Measurements from ENCODE around the gene NCK2.
A peak's percentile ranks its signal among the peaks of the same experiment; 100 is the strongest.

Gene NCK2

GRCh38 chr2:105796131-105796638 lies 51.5 kb downstream of the NCK2 start:
- no peak for DNase-seq

- DNase-seq: no peak
These were observed 52.1 kb downstream of the NCK2 start for GRCh38 chr2:105796791-105797190.

- DNase-seq: no peak
These were observed 52.6 kb downstream of the NCK2 start for GRCh38 chr2:105797298-105797819.

- DNase-seq: no peak
These were observed 53.9 kb downstream of the NCK2 start for GRCh38 chr2:105798595-105798994.

GRCh38 chr2:105800036-105800713 lies 55.5 kb downstream of the NCK2 start:
- no peak for DNase-seq

GRCh38 chr2:105800953-105801635 lies 56.4 kb downstream of the NCK2 start:
- no peak for DNase-seq

GRCh38 chr2:105801961-105802360 lies 57.2 kb downstream of the NCK2 start:
- DNase-seq: no peak

GRCh38 chr2:105802587-105802986 lies 57.9 kb downstream of the NCK2 start:
- DNase-seq: no peak

GRCh38 chr2:105803337-105803736 lies 58.6 kb downstream of the NCK2 start:
- no peak for DNase-seq

GRCh38 chr2:105803773-105804172 lies 59.1 kb downstream of the NCK2 start:
- DNase-seq: no peak

GRCh38 chr2:105804266-105804665 lies 59.6 kb downstream of the NCK2 start:
- peak; percentile 53 for DNase-seq

- no peak for DNase-seq
These were observed 62.3 kb downstream of the NCK2 start for GRCh38 chr2:105806996-105807395.

GRCh38 chr2:105808423-105809096 lies 63.8 kb downstream of the NCK2 start:
- no peak for DNase-seq

- no peak for DNase-seq
These were observed 64.4 kb downstream of the NCK2 start for GRCh38 chr2:105809097-105809473.

- no peak for DNase-seq
These were observed 65.0 kb downstream of the NCK2 start for GRCh38 chr2:105809723-105810122.

- DNase-seq: no peak
These were observed 67.7 kb downstream of the NCK2 start for GRCh38 chr2:105812180-105813044.

GRCh38 chr2:105813045-105813315 lies 68.3 kb downstream of the NCK2 start:
- DNase-seq: no peak

GRCh38 chr2:105813405-105813804 lies 68.7 kb downstream of the NCK2 start:
- DNase-seq: no peak

GRCh38 chr2:105814291-105814940 lies 69.7 kb downstream of the NCK2 start:
- no peak for DNase-seq

GRCh38 chr2:105815401-105815800 lies 70.7 kb downstream of the NCK2 start:
- no peak for DNase-seq

- DNase-seq: no peak
These were observed 75.4 kb downstream of the NCK2 start for GRCh38 chr2:105820151-105820550.

GRCh38 chr2:105820691-105821090 lies 76.0 kb downstream of the NCK2 start:
- no peak for DNase-seq

Data from NCI-H1417 treated with DMSO at 0.1 percent for 48 hours (cell line).